ENCODE data around the gene ANKRD10. TPM values are rescaled to one million over a fixed set of nuclear protein-coding genes. Genes with fewer than 3 reads are reported as not detected.

Gene ANKRD10
- total and polyA plus RNA-seq, 2 donors (not counting 3 experiments of a cell fraction or from before 2014, with no cell fraction given), result 44.5 to 94.1 TPM

GRCh38 chr13:110915874-110916206 is 971 bp upstream of the ANKRD10 start:
- intact Hi-C loops (cut with micrococcal nuclease), result loop anchor here (1.0 to 5.0 kb wide), 12 partner anchors 28 to 789 kb away; no protein-coding TSS in a partner anchor
- POLR2A ChIA-PET, result interaction anchor here (0.9 to 1.3 kb wide), 3 partner anchors 90 to 201 kb away, joined by 3 to 15 read pairs (median 3); no protein-coding TSS in a partner anchor
- TSS peak; percentile 55 for BruUV-seq (replicated peaks)

More at GRCh38 chr13:110915874-110916206, 971 bp upstream of the ANKRD10 start:
- dilution Hi-C loops (cut with MboI; ENCODE audit: extremely low pct_ligation_motif_present, low sequenced_read_pairs), result no loop called here
- H3K4me1 ChIP-seq (ENCODE audit: control insufficient read depth, extremely low read depth, insufficient read depth, low read length), result peaks cover 20% of the 10 kb centered on the region
- H4K20me1 ChIP-seq (replicated peaks; ENCODE audit: control insufficient read depth, extremely low read depth, insufficient read depth, low read length), result peaks cover 10% of the 10 kb centered on the region
- peaks cover 33% of the 10 kb centered on the region for H3K79me2 ChIP-seq (ENCODE audit: control insufficient read depth, insufficient read depth, low read length)
- peak overlapping the region; percentile 58 to 85 (median 75) for H3K4me3 ChIP-seq (replicated peaks in 1 of 3; ENCODE audit: insufficient read depth in 1 of 3, low read depth in 1 of 3, low read length in 3 of 3)
- peak overlapping the region; percentile 90 for H3K9ac ChIP-seq (replicated peaks; ENCODE audit: extremely low read depth, insufficient read depth, low read length)
- peak overlapping the region; percentile 75 for H3K27ac ChIP-seq (ENCODE audit: insufficient read depth, low read depth, low read length)
- H3K27me3 ChIP-seq (ENCODE audit: control insufficient read depth in 2 of 2, insufficient read depth in 2 of 2, low read length in 2 of 2), result peaks cover 0 to 3% of the 10 kb centered on the region in 2 experiments
- DNase-seq (ENCODE audit: low read depth, low spot score), result no peak
- TF ChIP-seq EZH2 (IDR thresholded peaks at IDR 0.05; ENCODE audit: borderline replicate concordance, low read depth, low read length, severe bottlenecking) (no peak), CTCF (IDR thresholded peaks at IDR 0.05; ENCODE audit: extremely low read depth in 1 of 2, insufficient read depth in 1 of 2, low read depth in 1 of 2, low read length in 2 of 2) (no peak), MYC (IDR thresholded peaks at IDR 0.05; ENCODE audit: low read depth, low read length) (no peak), JUN (IDR thresholded peaks at IDR 0.05; ENCODE audit: borderline replicate concordance, insufficient read depth, insufficient read length, low read depth) (no peak), FOS (IDR thresholded peaks at IDR 0.05; ENCODE audit: borderline replicate concordance, insufficient read depth, low read length) (no peak), POLR2AphosphoS5 (IDR thresholded peaks at IDR 0.05; ENCODE audit: insufficient read depth, low read depth, low read length) (no peak), GATA2 (IDR thresholded peaks at IDR 0.05; ENCODE audit: insufficient read depth, insufficient read length, low read depth, low read length) (no peak), POLR2A (IDR thresholded peaks at IDR 0.05; ENCODE audit: low read depth, low read length) (no peak), MAX (IDR thresholded peaks at IDR 0.05; ENCODE audit: insufficient read depth, insufficient read length) (no peak)
- H2AFZ ChIP-seq (ENCODE audit: low read depth, low read length), result peak overlapping the region; percentile 90
- H3K9me1 ChIP-seq (replicated peaks; ENCODE audit: control insufficient read depth, extremely low read depth, insufficient read depth, low read length), result no peaks in the 10 kb centered on the region
- no peak for FAIRE-seq
- CTCF ChIA-PET, result interaction anchor here (0.6 to 3.5 kb wide), 19 partner anchors 9 to 1528 kb away, joined by 3 to 29 read pairs (median 4); partner anchors contain the start of gene NAXD
- peak overlapping the region; percentile 96 for H3K4me2 ChIP-seq (ENCODE audit: insufficient read depth, low read length)
- H3K36me3 ChIP-seq (ENCODE audit: control insufficient read depth in 2 of 2, extremely low read depth in 1 of 2, insufficient read depth in 2 of 2, low read length in 2 of 2), result no peaks in the 10 kb centered on the region
- no peaks in the 10 kb centered on the region for H3K9me3 ChIP-seq (replicated peaks; ENCODE audit: control insufficient read depth, insufficient read depth, low read length)

All from endothelial cell of umbilical vein (primary cell).